GM19351 (cell line): ENCODE measurements around the gene NFAM1.

Experiments
- ATAC-seq: cut with Tn5 transposase; IDR thresholded peaks from one replicate; pipeline ENCODE4 v1.9.1; 2021; ENCODE audit warnings: mild to moderate bottlenecking, moderate library complexity; ENCODE audit not compliant: unreplicated experiment

Gene NFAM1

GRCh38 chr22:42337356-42337755 is 94.8 kb downstream of the NFAM1 start:
- no peak for ATAC-seq

GRCh38 chr22:42336527-42337227 is 95.5 kb downstream of the NFAM1 start:
- ATAC-seq = no peak

GRCh38 chr22:42335839-42336378 is 96.3 kb downstream of the NFAM1 start:
- no peak for ATAC-seq

DNA sequence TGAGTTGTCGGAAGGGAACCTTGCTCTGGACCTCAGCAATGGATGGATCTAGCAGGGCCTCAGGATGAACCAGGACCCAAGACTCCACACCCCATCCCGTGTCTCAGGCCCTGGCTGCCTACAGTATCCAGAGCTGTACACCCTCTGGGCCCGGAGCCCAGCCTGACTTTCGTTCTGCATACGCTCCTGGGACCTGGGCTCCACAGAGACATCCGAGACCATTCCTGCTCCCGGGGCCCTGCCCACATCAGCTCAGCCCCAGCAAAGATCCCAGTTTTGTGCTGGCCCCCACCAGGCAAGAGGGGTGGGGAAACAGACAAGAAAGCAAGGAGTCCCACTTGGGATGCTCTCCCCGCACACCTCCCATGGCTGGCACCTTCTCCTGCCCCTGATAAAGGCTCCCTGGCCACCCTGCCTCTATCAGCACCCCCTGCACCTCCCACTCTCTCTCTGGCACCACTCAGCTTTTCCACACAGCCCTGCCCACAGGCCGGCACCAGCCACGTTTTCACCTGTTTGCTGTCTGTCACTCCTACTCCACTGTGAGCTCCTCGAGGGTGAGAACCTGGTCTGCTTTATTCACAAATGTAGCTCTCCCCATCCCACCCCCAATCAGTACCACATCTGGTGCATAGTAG is 97.2 kb downstream of the NFAM1 start:
- ATAC-seq = no peak

DNA sequence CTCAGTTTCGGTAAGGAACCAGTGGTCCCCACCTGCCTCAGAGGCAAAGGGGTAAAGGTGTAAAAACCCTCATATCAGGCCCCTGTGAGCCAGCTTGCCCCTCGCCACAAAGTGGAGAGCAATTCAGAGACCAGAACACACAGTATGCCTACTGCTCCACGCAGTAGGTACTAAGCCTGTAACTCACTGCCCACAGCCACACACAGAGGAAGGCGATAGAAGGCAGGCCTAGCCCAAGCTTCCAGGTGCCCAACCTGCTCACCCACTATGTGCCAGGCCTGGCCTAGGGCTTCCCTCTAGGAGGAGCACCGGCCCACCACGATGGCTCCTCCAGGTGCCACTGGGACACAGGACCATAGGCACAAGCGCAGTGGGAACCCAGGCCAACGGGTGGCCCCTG is 98.7 kb downstream of the NFAM1 start:
- no peak for ATAC-seq

DNA sequence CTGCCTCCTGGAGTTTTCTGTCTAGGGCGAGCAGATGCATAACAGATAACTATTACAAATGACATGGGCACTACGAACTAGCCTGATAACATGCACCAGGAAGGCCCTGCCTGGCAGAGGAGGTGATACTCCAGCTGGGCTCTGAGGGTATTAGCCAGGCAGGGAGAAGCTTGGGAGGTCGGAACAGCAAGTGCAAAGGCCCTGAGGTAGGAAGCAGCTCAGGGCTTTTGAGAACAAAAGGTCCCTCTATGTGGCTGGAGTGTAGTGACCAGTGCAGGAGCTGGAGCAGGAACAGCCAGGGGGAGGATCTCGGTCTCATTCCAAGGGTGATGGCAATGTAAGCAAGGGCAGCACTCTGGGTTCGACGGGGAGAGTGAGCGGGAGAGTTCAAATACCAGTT is 100.1 kb downstream of the NFAM1 start:
- ATAC-seq = no peak

- no peak for ATAC-seq
Observed at GRCh38 chr22:42331014-42331413, 101.2 kb downstream of the NFAM1 start.
